Superior temporal gyrus (tissue), 1 donor: ENCODE results near the gene EIF3K.

Experiments used
- DNase-seq: peaks from one replicate; pipeline ENCODE4 v3.0.0-alpha.2; 2016; ENCODE audit errors: extremely low spot score

The EIF3K gene

GRCh38 chr19:38665950-38666662 is 47.1 kb downstream of the EIF3K start:
- no peak for DNase-seq

GRCh38 chr19:38666663-38667511 is 47.9 kb downstream of the EIF3K start:
- DNase-seq = no peak

- DNase-seq = no peak
These were observed 48.7 kb downstream of the EIF3K start for GRCh38 chr19:38667661-38668171.

- no peak for DNase-seq
These were observed 50.6 kb downstream of the EIF3K start for GRCh38 chr19:38669552-38669951.

- no peak for DNase-seq
These were observed 52.0 kb downstream of the EIF3K start for GRCh38 chr19:38670921-38671398.

- DNase-seq = no peak
These were observed 52.7 kb downstream of the EIF3K start for GRCh38 chr19:38671654-38672053.

- DNase-seq = no peak
These were observed 54.0 kb downstream of the EIF3K start for GRCh38 chr19:38673030-38673429.

GRCh38 chr19:38674388-38675171 is 55.6 kb downstream of the EIF3K start:
- DNase-seq = no peak

- no peak for DNase-seq
These were observed 56.6 kb downstream of the EIF3K start for GRCh38 chr19:38675611-38676010.

GRCh38 chr19:38676023-38676877 is 57.3 kb downstream of the EIF3K start:
- DNase-seq = no peak

- DNase-seq = no peak
These were observed 58.1 kb downstream of the EIF3K start for GRCh38 chr19:38676878-38677646.

GRCh38 chr19:38678217-38678890 is 59.4 kb downstream of the EIF3K start:
- DNase-seq = no peak

GRCh38 chr19:38678891-38679494 is 60.0 kb downstream of the EIF3K start:
- DNase-seq = no peak

GRCh38 chr19:38679839-38680238 is 60.9 kb downstream of the EIF3K start:
- DNase-seq = no peak

- DNase-seq = no peak
These were observed 63.3 kb downstream of the EIF3K start for GRCh38 chr19:38682195-38682867.

- DNase-seq = no peak
These were observed 63.9 kb downstream of the EIF3K start for GRCh38 chr19:38682872-38683392.

- DNase-seq = no peak
These were observed 64.5 kb downstream of the EIF3K start for GRCh38 chr19:38683393-38684077.
